ENCODE measurements around the gene ITCH. TPM values are rescaled to one million over a fixed set of nuclear protein-coding genes. Genes with fewer than 3 reads are reported as not detected.

ITCH gene
- total and polyA plus RNA-seq, 2 of the 8 experiments (the other 6 are each of a cell fraction or from before 2014, with no cell fraction given), result 3.9 to 45.2 TPM

- TF ChIP-seq CHD7 (IDR thresholded peaks at IDR 0.05; ENCODE audit: insufficient replicate concordance, low read length), result no peak
- TF ChIP-seq RNF2 (IDR thresholded peaks at IDR 0.05; ENCODE audit: borderline replicate concordance, low read depth, low read length, missing control alignments, poor library complexity, severe bottlenecking), result no peak
- TF ChIP-seq SUZ12 (IDR thresholded peaks at IDR 0.05; ENCODE audit: low read length), result no peak
- TF ChIP-seq TBP (IDR thresholded peaks at IDR 0.05; ENCODE audit: low read depth, low read length), result no peak
- TF ChIP-seq KDM5A (IDR thresholded peaks at IDR 0.05; ENCODE audit: low read length), result no peak
- no peak for TF ChIP-seq GABPA (IDR thresholded peaks at IDR 0.05; ENCODE audit: borderline replicate concordance, insufficient read depth, low read length)
- no peak for TF ChIP-seq SRF (IDR thresholded peaks at IDR 0.05; ENCODE audit: low read depth, low read length)
- no peak for TF ChIP-seq TEAD4 (IDR thresholded peaks at IDR 0.05; ENCODE audit: low read depth, low read length)
Observed at GRCh38 chr20:34364223-34364506, 1.1 kb downstream of the ITCH start (continued).
